B cell (primary cell): ENCODE data around the gene DHRS11. TPM values are rescaled to one million over a fixed set of nuclear protein-coding genes. Genes with fewer than 3 reads are reported as not detected.

Experiments
- ATAC-seq: fragments of 200-7000 bp; cut with Tn5 transposase; one replicate; pipeline ENCODE4 v1.10.0; 2021; ENCODE audit warnings: low read depth, mild to moderate bottlenecking, moderate number of reproducible peaks, moderate library complexity
- CTCF ChIA-PET: fragments of 350-600 bp; sonication (Branson Sonifier 250); formaldehyde crosslinking; loops from one replicate; lab custom pipeline; 2021; ENCODE audit warnings: antibody characterized with exemption, inconsistent platforms; lab: Charles Lee
- POLR2A ChIA-PET: fragments of 350-600 bp; sonication (Branson Sonifier 250); formaldehyde crosslinking; loops from one replicate; lab custom pipeline; 2021; ENCODE audit warnings: antibody characterized with exemption; lab: Charles Lee
- DNase-seq: peaks from one replicate; pipeline ENCODE4 v3.0.0; 2013
- H2AFZ ChIP-seq: 2 replicates; pipeline ENCODE4 v1.6.1; 2012; ENCODE audit warnings: mild to moderate bottlenecking, low read depth, low read length; ENCODE audit not compliant: insufficient read depth, poor library complexity, severe bottlenecking
- H3K27ac ChIP-seq, 2 donors: 1 replicate in 1 of 2; 2 replicates in 1 of 2; pipeline ENCODE4 v1.5.1; 2012 to 2013; ENCODE audit warnings: low read length in 2 of 2, mild to moderate bottlenecking in 2 of 2, moderate library complexity in 1 of 2
- H3K27me3 ChIP-seq, 4 experiments: fragments of 200-600 bp in 1 of 4; sonication (generic) in 1 of 4; replicated peaks in 1 of 4; 1 replicate in 2 of 4; 2 replicates in 2 of 4; pipeline versions ENCODE4 v1.6.1 to v1.7.0; 2013 to 2016; ENCODE audit warnings: low read length in 3 of 4, mild to moderate bottlenecking in 2 of 4, mixed read lengths in 1 of 4, moderate library complexity in 1 of 4; ENCODE audit not compliant: insufficient read depth in 4 of 4, control insufficient read depth in 3 of 4; ENCODE audit errors: control extremely low read depth in 1 of 4
- H3K36me3 ChIP-seq, 2 experiments: replicated peaks in 1 of 2; 1 replicate in 1 of 2; 2 replicates in 1 of 2; pipeline versions ENCODE4 v1.6.1 to v1.7.1; 2013; ENCODE audit warnings: low read length in 1 of 2; ENCODE audit not compliant: insufficient read depth in 2 of 2, control insufficient read depth in 1 of 2; ENCODE audit errors: control extremely low read depth in 1 of 2, extremely low read depth in 1 of 2
- H3K4me1 ChIP-seq, 2 donors: fragments of 200-600 bp in 1 of 2; sonication (generic) in 1 of 2; 1 replicate in 1 of 2; 2 replicates in 1 of 2; pipeline versions ENCODE4 v1.5.1 to v1.6.1; 2013 to 2017; ENCODE audit warnings: low read length in 2 of 2; ENCODE audit not compliant: control insufficient read depth in 2 of 2, insufficient read depth in 2 of 2
- H3K4me2 ChIP-seq: replicated peaks from 2 replicates; pipeline ENCODE3; 2012; ENCODE audit warnings: mild to moderate bottlenecking, low read depth, low read length; ENCODE audit not compliant: poor library complexity, severe bottlenecking
- H3K4me3 ChIP-seq, 5 experiments: fragments of 200-600 bp in 1 of 5; sonication (generic) in 1 of 5; 1 replicate in 3 of 5; 2 replicates in 2 of 5; pipeline versions ENCODE4 v1.5.1 to v1.7.0; 2011 to 2016; ENCODE audit warnings: low read length in 4 of 5, mild to moderate bottlenecking in 4 of 5, low read depth in 2 of 5, control low read depth in 1 of 5, moderate library complexity in 1 of 5; ENCODE audit not compliant: insufficient read depth in 1 of 5; ENCODE audit errors: control extremely low read depth in 1 of 5, extremely low read depth in 1 of 5
- H3K79me2 ChIP-seq: fragments of 200-600 bp; sonication (generic); one replicate; pipeline ENCODE4 v1.6.0; 2016; ENCODE audit warnings: low read length; ENCODE audit not compliant: control insufficient read depth, insufficient read depth
- H3K9ac ChIP-seq: fragments of 200-600 bp; sonication (generic); 2 replicates; pipeline ENCODE4 v1.6.1; 2017; ENCODE audit warnings: mild to moderate bottlenecking, low read length, moderate library complexity
- H3K9me3 ChIP-seq, 3 donors: one replicate each; pipeline versions ENCODE4 v1.6.1 to v1.7.1; 2013; ENCODE audit warnings: low read length in 2 of 3; ENCODE audit not compliant: control insufficient read depth in 2 of 3, insufficient read depth in 1 of 3; ENCODE audit errors: control extremely low read depth in 1 of 3
- H4K20me1 ChIP-seq: 2 replicates; pipeline ENCODE4 v1.6.0; 2012; ENCODE audit warnings: mild to moderate bottlenecking, low read length; ENCODE audit not compliant: insufficient read depth, control insufficient read depth, poor library complexity, severe bottlenecking
- H3K27ac Mint-ChIP-seq: one replicate; pipeline ENCODE4 v1.8.0; 2021; ENCODE audit warnings: mixed read lengths
- H3K27me3 Mint-ChIP-seq: one replicate; pipeline ENCODE4 v1.8.0; 2021; ENCODE audit warnings: mixed read lengths
- H3K4me1 Mint-ChIP-seq: one replicate; pipeline ENCODE4 v1.8.0; 2021; ENCODE audit warnings: mixed read lengths
- H3K4me3 Mint-ChIP-seq: one replicate; pipeline ENCODE4 v1.8.0; 2021; ENCODE audit warnings: mixed read lengths
- H3K9me3 Mint-ChIP-seq: one replicate; pipeline ENCODE4 v1.8.0; 2022; ENCODE audit warnings: mixed read lengths; ENCODE audit not compliant: insufficient read depth
- CTCF ChIP-seq: fragments of 200-600 bp; IDR thresholded peaks from one replicate; pipeline ENCODE4 v1.8.0; 2022; ENCODE audit warnings: antibody characterized with exemption, mild to moderate bottlenecking
- EZH2 ChIP-seq: IDR thresholded peaks from 2 replicates; pipeline ENCODE4 v1.6.1; 2012; ENCODE audit warnings: borderline replicate concordance, low read depth, mild to moderate bottlenecking, moderate library complexity, low read length; ENCODE audit not compliant: insufficient read depth, poor library complexity, severe bottlenecking
- WGBS: methylation state at CpG from one replicate; pipeline ENCODE4 v1.1.5; 2013; ENCODE audit warnings: missing lambda C conversion rate; ENCODE audit not compliant: insufficient coverage; 5-methylcytosine and 5-hydroxymethylcytosine counted together
- intact Hi-C: fragments of 100-400 bp; cut with micrococcal nuclease; formaldehyde crosslinking; loops from one replicate; pipeline ENCODE4 v1.10.0; 2022
- polyA plus RNA-seq: library from polyadenylated mRNA; depleted of rRNA; stranded (reverse); fragments of >200 nt; gene quantifications from 2 replicates; pipeline ENCODE4 v1.2.3, GENCODE V29; 2012
- total RNA-seq, 2 donors: library from RNA; stranded (reverse); fragments of 120-200 nt in 1 of 2; gene quantifications; 1 replicate in 1 of 2; 2 replicates in 1 of 2; pipeline versions ENCODE4 v1.2.3 to v1.2.4, GENCODE V29; 2013 to 2022

DHRS11 gene
- total and polyA plus RNA-seq, 2 donors (not counting 1 experiment from before 2014, with no cell fraction given): 4.3 to 8.2 TPM

GRCh38 chr17:36598951-36599401 is 7.3 kb downstream of the DHRS11 start:
- Histone ChIP-seq H3K36me3 (no peaks in the 10 kb centered on the region), H3K9ac (no peak overlapping the region), H3K9me3 (no peaks in the 10 kb centered on the region), H3K27me3 (peaks cover 0 to 3% (median 0%) of the 10 kb centered on the region in 4 experiments), H3K4me3 (no peak overlapping the region), H2AFZ (no peak overlapping the region), H3K27ac (no peak overlapping the region), H3K79me2 (peaks cover 23% of the 10 kb centered on the region), H3K4me1 (peaks cover 11 to 25% of the 10 kb centered on the region in 2 donors), H3K4me2 (no peak overlapping the region), H4K20me1 (peaks cover 7% of the 10 kb centered on the region)
- no peak for ATAC-seq
- CTCF ChIA-PET: interaction anchor here (0.6 to 1.4 kb wide), 3 partner anchors 9 to 648 kb away, joined by 3 to 4 read pairs (median 3); no protein-coding TSS in a partner anchor
- Mint-ChIP-seq H3K4me3 (no peak overlapping the region), H3K27ac (no peak overlapping the region), H3K27me3 (no peaks in the 10 kb centered on the region), H3K4me1 (peaks cover 24% of the 10 kb centered on the region), H3K9me3 (no peaks in the 10 kb centered on the region)
- intact Hi-C loops: no loop called here
- POLR2A ChIA-PET: no interaction called here
- no peak for TF ChIP-seq CTCF
- no peak for TF ChIP-seq EZH2
- no peak for DNase-seq
- 95% methylated on average over 11 of the region's 13 CpGs for WGBS

- Histone ChIP-seq H3K4me1 (peaks cover 11 to 25% of the 10 kb centered on the region in 2 donors), H3K36me3 (no peaks in the 10 kb centered on the region), H2AFZ (no peak overlapping the region), H3K9ac (no peak overlapping the region), H3K4me3 (no peak overlapping the region), H3K9me3 (no peaks in the 10 kb centered on the region), H3K27me3 (peaks cover 0 to 3% (median 0%) of the 10 kb centered on the region in 4 experiments), H4K20me1 (peaks cover 12% of the 10 kb centered on the region), H3K79me2 (peaks cover 26% of the 10 kb centered on the region), H3K4me2 (no peak overlapping the region), H3K27ac (no peak overlapping the region)
- no peak for ATAC-seq
- Mint-ChIP-seq H3K27ac (no peak overlapping the region), H3K9me3 (no peaks in the 10 kb centered on the region), H3K27me3 (no peaks in the 10 kb centered on the region), H3K4me3 (peak overlapping the region; percentile 92), H3K4me1 (peaks cover 29% of the 10 kb centered on the region)
- CTCF ChIA-PET: interaction anchor here (1.4 kb wide), 1 partner anchor 9 kb away, joined by 3 read pairs; no protein-coding TSS in a partner anchor
- no peak for DNase-seq
- intact Hi-C loops: no loop called here
- TF ChIP-seq CTCF: no peak
- no peak for TF ChIP-seq EZH2
- 98% methylated on average over 9 of the region's 11 CpGs for WGBS
- POLR2A ChIA-PET: no interaction called here
Measured at GRCh38 chr17:36599546-36600250, 8.0 kb downstream of the DHRS11 start.
